MM.1S (cell line): Measurements from ENCODE around the gene EHHADH.

Source experiments
- DNase-seq: peaks from one replicate; pipeline ENCODE4 v3.0.0-alpha.2; 2015
- H2AFZ ChIP-seq: fragments of 300-600 bp; sonication (generic); 2 replicates; pipeline ENCODE4 v1.6.0; 2016; ENCODE audit warnings: antibody characterized with exemption, low read length
- H3F3A ChIP-seq: fragments of 300-600 bp; sonication (generic); 2 replicates; pipeline ENCODE4 v1.6.1; 2016; ENCODE audit warnings: mild to moderate bottlenecking, antibody characterized with exemption, low read length, moderate library complexity, mixed read lengths; ENCODE audit not compliant: insufficient read depth
- H3K27ac ChIP-seq: fragments of 300-600 bp; sonication (generic); 2 replicates; pipeline ENCODE4 v1.5.1; 2016; ENCODE audit warnings: mild to moderate bottlenecking, low read length
- H3K27me3 ChIP-seq: fragments of 300-600 bp; sonication (generic); replicated peaks from 2 replicates; pipeline ENCODE4 v1.6.0; 2016; ENCODE audit warnings: low read length; ENCODE audit not compliant: insufficient read depth
- H3K36me3 ChIP-seq: fragments of 300-600 bp; sonication (generic); replicated peaks from 2 replicates; pipeline ENCODE4 v1.6.1; 2016; ENCODE audit warnings: mild to moderate bottlenecking, low read length, mixed read lengths; ENCODE audit not compliant: insufficient read depth
- H3K4me1 ChIP-seq: fragments of 300-600 bp; sonication (generic); 2 replicates; pipeline ENCODE4 v1.6.1; 2016; ENCODE audit warnings: low read length, mixed read lengths
- H3K4me2 ChIP-seq: fragments of 300-600 bp; sonication (generic); 2 replicates; pipeline ENCODE4 v1.6.0; 2016; ENCODE audit warnings: low read depth, low read length
- H3K4me3 ChIP-seq: fragments of 300-600 bp; sonication (generic); 2 replicates; pipeline ENCODE4 v1.5.1; 2016; ENCODE audit warnings: low read length, mixed read lengths
- H3K79me2 ChIP-seq: fragments of 300-600 bp; sonication (generic); 2 replicates; pipeline ENCODE4 v1.6.1; 2016; ENCODE audit warnings: mixed run types, low read length, mixed read lengths
- H3K9ac ChIP-seq: fragments of 300-600 bp; sonication (generic); 2 replicates; pipeline ENCODE4 v1.6.1; 2016; ENCODE audit warnings: low read length, mixed read lengths
- H3K9me2 ChIP-seq: fragments of 300-600 bp; sonication (generic); replicated peaks from 2 replicates; pipeline ENCODE4 v1.6.1; 2016; ENCODE audit warnings: mild to moderate bottlenecking, low read length, mixed read lengths; ENCODE audit not compliant: insufficient read depth
- H3K9me3 ChIP-seq: fragments of 300-600 bp; sonication (generic); replicated peaks from 2 replicates; pipeline ENCODE4 v1.6.1; 2016; ENCODE audit warnings: mild to moderate bottlenecking, low read length, mixed read lengths; ENCODE audit not compliant: insufficient read depth
- H4K20me1 ChIP-seq: fragments of 300-600 bp; sonication (generic); 2 replicates; pipeline ENCODE4 v1.6.1; 2016; ENCODE audit warnings: mild to moderate bottlenecking, low read length, moderate library complexity, mixed read lengths; ENCODE audit not compliant: insufficient read depth
- EZH2 ChIP-seq: fragments of 300-600 bp; sonication (generic); optimal IDR thresholded peaks from 2 replicates; pipeline ENCODE3; 2017; ENCODE audit warnings: low read depth, mild to moderate bottlenecking, antibody characterized with exemption, low read length, mixed read lengths
- EZH2phosphoT487 ChIP-seq: fragments of 300-600 bp; sonication (generic); IDR thresholded peaks from 2 replicates; pipeline ENCODE4 v1.6.1; 2018; ENCODE audit warnings: antibody characterized with exemption, low read length
- TF ChIP-seq, protein P1 (sequence below): fragments of 300-600 bp; sonication (generic); IDR thresholded peaks from 2 replicates; pipeline ENCODE4 v1.5.1; 2016; ENCODE audit warnings: antibody characterized with exemption, low read length, mixed read lengths

Gene EHHADH

DNA sequence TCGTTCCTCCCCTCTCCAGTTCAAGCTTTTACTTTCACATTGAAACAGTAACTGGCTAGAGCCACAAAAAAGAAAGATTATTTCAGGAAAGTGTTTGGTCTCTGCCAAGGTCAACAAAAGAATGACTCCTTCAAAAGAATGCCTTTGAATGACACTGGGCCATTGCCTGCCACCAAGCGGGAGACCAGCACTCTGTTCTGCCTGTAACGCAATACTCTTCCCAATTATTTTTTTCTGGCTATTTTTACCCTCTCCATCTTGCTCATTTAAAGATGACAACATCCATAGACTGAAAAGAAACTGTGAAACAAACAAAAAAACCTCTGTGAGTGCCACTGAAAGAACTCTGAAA lies 37.3 kb downstream of the EHHADH start:
- DNase-seq, result peak; percentile 21
- Histone ChIP-seq H3F3A (peaks cover 5% of the 10 kb centered on the region; the same call in 1 of the 2 replicates), H3K9me3 (no peaks in the 10 kb centered on the region), H3K4me2 (peak overlapping the region; percentile 89), H3K36me3 (no peaks in the 10 kb centered on the region), H3K27ac (no peak overlapping the region; the same call in 1 of the 2 replicates), H2AFZ (peak overlapping the region; percentile 83), H4K20me1 (no peaks in the 10 kb centered on the region), H3K4me1 (0 out of 2 replicates have a peak, but pooled peaks cover 5% of the 10 kb centered on the region), H3K79me2 (no peaks in the 10 kb centered on the region), H3K9ac (peak overlapping the region; percentile 35), H3K9me2 (no peaks in the 10 kb centered on the region), H3K4me3 (peak overlapping the region; percentile 50), H3K27me3 (no peaks in the 10 kb centered on the region)
- TF ChIP-seq, protein P1, sequence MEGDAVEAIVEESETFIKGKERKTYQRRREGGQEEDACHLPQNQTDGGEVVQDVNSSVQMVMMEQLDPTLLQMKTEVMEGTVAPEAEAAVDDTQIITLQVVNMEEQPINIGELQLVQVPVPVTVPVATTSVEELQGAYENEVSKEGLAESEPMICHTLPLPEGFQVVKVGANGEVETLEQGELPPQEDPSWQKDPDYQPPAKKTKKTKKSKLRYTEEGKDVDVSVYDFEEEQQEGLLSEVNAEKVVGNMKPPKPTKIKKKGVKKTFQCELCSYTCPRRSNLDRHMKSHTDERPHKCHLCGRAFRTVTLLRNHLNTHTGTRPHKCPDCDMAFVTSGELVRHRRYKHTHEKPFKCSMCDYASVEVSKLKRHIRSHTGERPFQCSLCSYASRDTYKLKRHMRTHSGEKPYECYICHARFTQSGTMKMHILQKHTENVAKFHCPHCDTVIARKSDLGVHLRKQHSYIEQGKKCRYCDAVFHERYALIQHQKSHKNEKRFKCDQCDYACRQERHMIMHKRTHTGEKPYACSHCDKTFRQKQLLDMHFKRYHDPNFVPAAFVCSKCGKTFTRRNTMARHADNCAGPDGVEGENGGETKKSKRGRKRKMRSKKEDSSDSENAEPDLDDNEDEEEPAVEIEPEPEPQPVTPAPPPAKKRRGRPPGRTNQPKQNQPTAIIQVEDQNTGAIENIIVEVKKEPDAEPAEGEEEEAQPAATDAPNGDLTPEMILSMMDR, result no peak
- TF ChIP-seq EZH2 (no peak), EZH2phosphoT487 (no peak)

DNA sequence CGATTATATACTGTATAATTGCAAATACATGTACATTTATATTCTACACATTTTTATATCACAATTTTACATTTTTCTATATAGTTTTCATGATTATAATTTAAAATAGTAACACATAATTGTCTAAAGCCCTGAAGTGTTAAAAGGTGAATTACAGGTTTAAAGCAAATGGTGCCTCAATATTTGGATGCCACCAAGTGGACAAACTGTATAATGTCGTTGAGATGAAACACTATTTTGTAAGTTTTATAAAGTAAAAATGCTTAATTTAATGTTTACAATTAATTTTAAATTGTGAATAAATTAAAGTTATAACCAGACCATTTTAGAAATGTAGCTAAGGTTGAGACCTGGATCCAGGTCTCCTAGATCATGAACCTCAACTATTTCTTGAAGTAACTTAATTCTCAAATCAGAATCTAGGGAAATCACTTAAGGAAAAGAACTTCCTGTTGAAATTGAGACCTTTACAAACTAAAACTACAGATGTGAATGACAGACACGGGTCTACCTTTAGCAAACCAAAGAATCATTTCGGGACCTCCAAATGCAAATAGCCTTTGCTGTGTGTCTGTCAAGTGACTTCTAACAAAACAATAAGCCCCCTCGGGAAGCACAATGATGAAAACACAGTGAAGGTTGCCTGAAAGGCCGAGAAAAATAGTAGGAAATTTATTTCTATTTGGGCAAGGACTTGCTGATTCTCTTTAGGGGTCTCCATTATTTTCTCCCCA lies 37.8 kb downstream of the EHHADH start:
- Histone ChIP-seq H3K27ac (no peak overlapping the region; the same call in 1 of the 2 replicates), H3K9me2 (no peaks in the 10 kb centered on the region), H3K4me2 (peak overlapping the region; percentile 89), H3K79me2 (no peaks in the 10 kb centered on the region), H3F3A (peaks cover 5% of the 10 kb centered on the region; the same call in 1 of the 2 replicates), H3K4me3 (peak overlapping the region; percentile 50), H3K4me1 (0 out of 2 replicates have a peak, but pooled peaks cover 5% of the 10 kb centered on the region), H3K9me3 (no peaks in the 10 kb centered on the region), H3K9ac (peak overlapping the region; percentile 35), H4K20me1 (no peaks in the 10 kb centered on the region), H2AFZ (peak overlapping the region; percentile 83), H3K27me3 (no peaks in the 10 kb centered on the region), H3K36me3 (no peaks in the 10 kb centered on the region)
- DNase-seq, result peak; percentile 67
- TF ChIP-seq EZH2phosphoT487 (no peak), EZH2 (no peak)
- TF ChIP-seq, protein P1, result peak; percentile 65

DNA sequence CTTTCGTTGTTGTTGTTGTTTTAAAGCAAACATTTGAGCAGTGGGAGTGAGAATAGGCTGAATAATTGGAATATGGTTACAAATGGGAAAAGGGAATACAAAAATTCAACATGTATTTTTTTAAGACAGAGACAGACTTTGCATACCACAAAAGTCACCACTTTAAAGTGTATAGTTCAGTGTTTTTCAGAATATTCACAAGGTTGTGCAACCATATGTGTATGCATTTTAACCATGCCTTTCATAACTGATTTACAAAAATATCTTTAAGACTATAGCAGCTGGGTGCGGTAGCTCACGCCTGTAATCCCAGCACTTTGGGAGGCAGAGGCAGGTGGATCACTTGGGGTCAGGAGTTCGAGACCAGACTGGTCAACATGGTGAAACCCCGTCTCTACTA lies 41.3 kb downstream of the EHHADH start:
- Histone ChIP-seq H3K27ac (no peak overlapping the region), H3K79me2 (no peaks in the 10 kb centered on the region), H4K20me1 (no peaks in the 10 kb centered on the region), H3K4me2 (no peak overlapping the region), H3K27me3 (no peaks in the 10 kb centered on the region), H3K4me3 (no peak overlapping the region), H3K9me2 (no peaks in the 10 kb centered on the region), H3K36me3 (no peaks in the 10 kb centered on the region), H3K9ac (no peak overlapping the region), H2AFZ (no peak overlapping the region), H3K4me1 (0 out of 2 replicates have a peak, but pooled peaks cover 5% of the 10 kb centered on the region), H3K9me3 (no peaks in the 10 kb centered on the region), H3F3A (peaks cover 5% of the 10 kb centered on the region; the same call in 1 of the 2 replicates)
- TF ChIP-seq EZH2phosphoT487, result no peak
- TF ChIP-seq, protein P1, result no peak
- no peak for TF ChIP-seq EZH2
- no peak for DNase-seq
